ENCODE results near the gene KIF21A. TPM values are rescaled to one million over a fixed set of nuclear protein-coding genes. Genes with fewer than 3 reads are reported as not detected.
"Not testable (repeated sequence)": the region's sequence is repeated elsewhere in the genome, so short reads cannot be mapped to it uniquely, and the experiment has no call there.

KIF21A gene
- 1.8 TPM for polyA plus RNA-seq

GRCh38 chr12:39443081-39443928 is at the start of gene KIF21A:
KIF21A (minus strand) TSS chr12:39443120; CDS start chr12:39442970, 150 bp downstream.
- peak within 1 kb of the TSS; percentile 66 to 88 (median 69) for H3K27ac Mint-ChIP-seq
- peaks cover 7 to 11% (median 10%) of the 10 kb centered on the region in 3 donors for H3K4me1 Mint-ChIP-seq
- H3K27me3 Mint-ChIP-seq, result peaks cover 7% of the 10 kb centered on the region
- peak within 1 kb of the TSS; percentile 83 to 97 (median 91) for H3K4me3 Mint-ChIP-seq
- H3K9me3 Mint-ChIP-seq, result no peaks in the 10 kb centered on the region
- no peaks in the 10 kb centered on the region for H3K36me3 Mint-ChIP-seq

GRCh38 chr12:39490500-39491282 is 47.8 kb upstream of the KIF21A start:
- Mint-ChIP-seq H3K4me1 (no peaks in the 10 kb centered on the region), H3K27me3 (no peaks in the 10 kb centered on the region), H3K9me3 (peaks cover 0 to 6% (median 3%) of the 10 kb centered on the region in 3 donors), H3K27ac (no peak overlapping the region), H3K36me3 (no peaks in the 10 kb centered on the region), H3K4me3 (no peak overlapping the region)

- H3K4me3 Mint-ChIP-seq, result no peak overlapping the region
- peaks cover 0 to 3% (median 0%) of the 10 kb centered on the region in 3 donors for H3K9me3 Mint-ChIP-seq
- peak overlapping the region in 1 of 3 donors; percentile 14 for H3K27ac Mint-ChIP-seq
- no peaks in the 10 kb centered on the region for H3K36me3 Mint-ChIP-seq
- H3K27me3 Mint-ChIP-seq, result peaks cover 4% of the 10 kb centered on the region
- H3K4me1 Mint-ChIP-seq, result peaks cover 0 to 2% (median 0%) of the 10 kb centered on the region in 3 donors
These were observed 40.7 kb upstream of the KIF21A start for GRCh38 chr12:39483597-39483996.

GRCh38 chr12:39483042-39483441 is 40.1 kb upstream of the KIF21A start:
- H3K9me3 Mint-ChIP-seq, result peaks cover 0 to 1% (median 0%) of the 10 kb centered on the region in 3 donors
- no peaks in the 10 kb centered on the region for H3K36me3 Mint-ChIP-seq
- H3K27ac Mint-ChIP-seq, result peak overlapping the region in 1 of 3 donors; percentile 14
- H3K4me1 Mint-ChIP-seq, result peaks cover 0 to 2% (median 0%) of the 10 kb centered on the region in 3 donors
- peaks cover 4% of the 10 kb centered on the region for H3K27me3 Mint-ChIP-seq
- no peak overlapping the region for H3K4me3 Mint-ChIP-seq

GRCh38 chr12:39476894-39477293 is 34.0 kb upstream of the KIF21A start:
- H3K4me1 Mint-ChIP-seq, result no peaks in the 10 kb centered on the region
- no peak overlapping the region for H3K27ac Mint-ChIP-seq
- no peak overlapping the region for H3K4me3 Mint-ChIP-seq
- peaks cover 13% of the 10 kb centered on the region for H3K27me3 Mint-ChIP-seq
- peaks cover 0 to 7% (median 2%) of the 10 kb centered on the region in 3 donors for H3K9me3 Mint-ChIP-seq
- no peaks in the 10 kb centered on the region for H3K36me3 Mint-ChIP-seq

- H3K27me3 Mint-ChIP-seq, result peaks cover 13% of the 10 kb centered on the region
- peaks cover 0 to 7% (median 2%) of the 10 kb centered on the region in 3 donors for H3K9me3 Mint-ChIP-seq
- H3K4me1 Mint-ChIP-seq, result no peaks in the 10 kb centered on the region
- no peak overlapping the region for H3K4me3 Mint-ChIP-seq
- H3K27ac Mint-ChIP-seq, result no peak overlapping the region
- H3K36me3 Mint-ChIP-seq, result no peaks in the 10 kb centered on the region
These were observed 33.2 kb upstream of the KIF21A start for GRCh38 chr12:39476121-39476520.

- H3K27ac Mint-ChIP-seq, result peak overlapping the region in 1 of 3 donors; percentile 68
- not testable (repeated sequence) for H3K4me1 Mint-ChIP-seq, H3K36me3 Mint-ChIP-seq, H3K9me3 Mint-ChIP-seq
- peak overlapping the region in 1 of 4 donors; percentile 28 for H3K4me3 Mint-ChIP-seq
- H3K27me3 Mint-ChIP-seq, result peaks cover 13% of the 10 kb centered on the region
These were observed 32.2 kb upstream of the KIF21A start for GRCh38 chr12:39475136-39475535.

- H3K4me1 Mint-ChIP-seq, result peaks cover 5 to 8% (median 7%) of the 10 kb centered on the region in 3 donors
- H3K4me3 Mint-ChIP-seq, result peak overlapping the region in 1 of 4 donors; percentile 67
- peak overlapping the region in 1 of 3 donors; percentile 12 for H3K27ac Mint-ChIP-seq
- H3K27me3 Mint-ChIP-seq, result no peaks in the 10 kb centered on the region
- peaks cover 1% of the 10 kb centered on the region for H3K36me3 Mint-ChIP-seq
- peaks cover 0 to 3% (median 0%) of the 10 kb centered on the region in 3 donors for H3K9me3 Mint-ChIP-seq
These were observed 24.5 kb upstream of the KIF21A start for GRCh38 chr12:39467432-39467870.

- Mint-ChIP-seq H3K27me3 (no peaks in the 10 kb centered on the region), H3K4me1 (peaks cover 5 to 8% (median 7%) of the 10 kb centered on the region in 3 donors), H3K27ac (no peak overlapping the region), H3K9me3 (no peaks in the 10 kb centered on the region), H3K4me3 (no peak overlapping the region), H3K36me3 (peaks cover 1% of the 10 kb centered on the region)
These were observed 22.2 kb upstream of the KIF21A start for GRCh38 chr12:39464976-39465695.

GRCh38 chr12:39461059-39461458 is 18.1 kb upstream of the KIF21A start:
- Mint-ChIP-seq H3K4me1 (no peaks in the 10 kb centered on the region), H3K27ac (no peak overlapping the region), H3K4me3 (no peak overlapping the region), H3K36me3 (no peaks in the 10 kb centered on the region), H3K9me3 (peaks cover 0 to 2% (median 0%) of the 10 kb centered on the region in 3 donors), H3K27me3 (no peaks in the 10 kb centered on the region)

- H3K27me3 Mint-ChIP-seq, result no peaks in the 10 kb centered on the region
- H3K36me3 Mint-ChIP-seq, result no peaks in the 10 kb centered on the region
- H3K4me3 Mint-ChIP-seq, result no peak overlapping the region
- H3K9me3 Mint-ChIP-seq, result peaks cover 0 to 2% (median 0%) of the 10 kb centered on the region in 3 donors
- H3K27ac Mint-ChIP-seq, result no peak overlapping the region
- H3K4me1 Mint-ChIP-seq, result no peaks in the 10 kb centered on the region
These were observed 16.1 kb upstream of the KIF21A start for GRCh38 chr12:39459027-39459434.

GRCh38 chr12:39451977-39452376 is 9.1 kb upstream of the KIF21A start:
- Mint-ChIP-seq H3K27me3 (no peaks in the 10 kb centered on the region), H3K27ac (no peak overlapping the region), H3K4me1 (no peaks in the 10 kb centered on the region), H3K4me3 (no peak overlapping the region), H3K9me3 (no peaks in the 10 kb centered on the region), H3K36me3 (peaks cover 2% of the 10 kb centered on the region)

- H3K4me1 Mint-ChIP-seq, result peaks cover 0 to 7% (median 5%) of the 10 kb centered on the region in 3 donors
These were observed 5.1 kb upstream of the KIF21A start for GRCh38 chr12:39448038-39448437.

GRCh38 chr12:39443929-39444209 is 949 bp upstream of the KIF21A start:
- Mint-ChIP-seq H3K27me3 (peaks cover 6% of the 10 kb centered on the region), H3K9me3 (no peaks in the 10 kb centered on the region), H3K4me3 (peak overlapping the region; percentile 60 to 94 (median 84)), H3K27ac (peak overlapping the region in 2 of 3 donors; percentile 17 to 86), H3K4me1 (peaks cover 7 to 11% (median 10%) of the 10 kb centered on the region in 3 donors), H3K36me3 (no peaks in the 10 kb centered on the region)

More at GRCh38 chr12:39448038-39448437, 5.1 kb upstream of the KIF21A start:
- no peaks in the 10 kb centered on the region for H3K9me3 Mint-ChIP-seq
- no peak overlapping the region for H3K27ac Mint-ChIP-seq
- no peak overlapping the region for H3K4me3 Mint-ChIP-seq
- H3K36me3 Mint-ChIP-seq, result no peaks in the 10 kb centered on the region
- H3K27me3 Mint-ChIP-seq, result no peaks in the 10 kb centered on the region

GRCh38 chr12:39442831-39443080 is 164 bp downstream of the KIF21A start:
- Mint-ChIP-seq H3K27me3 (peaks cover 9% of the 10 kb centered on the region), H3K9me3 (no peaks in the 10 kb centered on the region), H3K4me3 (peak overlapping the region; percentile 83 to 97 (median 91)), H3K4me1 (peaks cover 7 to 11% (median 10%) of the 10 kb centered on the region in 3 donors), H3K36me3 (no peaks in the 10 kb centered on the region), H3K27ac (no peak overlapping the region)
